Prostate gland (tissue), 2 donors: ENCODE results near the gene C11orf71. TPM values are rescaled to one million over a fixed set of nuclear protein-coding genes. Genes with fewer than 3 reads are reported as not detected.

ENCODE experiments used
- DNase-seq: peaks from one replicate; pipeline ENCODE4 v3.0.0-alpha.2; 2019; ENCODE audit warnings: low spot score
- H3K27ac ChIP-seq, 2 donors: fragments of 200-600 bp; sonication (generic); 2 replicates each; pipeline ENCODE4 v1.5.1; 2017 to 2019
- H3K27me3 ChIP-seq: fragments of 200-600 bp; sonication (generic); replicated peaks from 2 replicates; pipeline ENCODE4 v1.5.1; 2019; ENCODE audit not compliant: insufficient read depth
- H3K36me3 ChIP-seq, 2 donors: fragments of 200-600 bp; sonication (generic); 1 replicate in 1 of 2; 2 replicates in 1 of 2; pipeline versions ENCODE4 v1.5.1 to v1.8.1; 2017 to 2019
- H3K4me1 ChIP-seq: fragments of 200-600 bp; sonication (generic); replicated peaks from 2 replicates; pipeline ENCODE4 v1.5.1; 2019
- H3K4me3 ChIP-seq, 2 donors: fragments of 200-600 bp; sonication (generic); 2 replicates each; pipeline ENCODE4 v1.5.1; 2017 to 2019
- H3K9me3 ChIP-seq: fragments of 200-600 bp; sonication (generic); 2 replicates; pipeline ENCODE4 v1.5.1; 2017
- POLR2A ChIP-seq: fragments of 450-650 bp; IDR thresholded peaks from one replicate; pipeline ENCODE4 v1.6.1; 2016; ENCODE audit warnings: antibody characterized with exemption, mild to moderate bottlenecking
- POLR2AphosphoS5 ChIP-seq: sonication (generic); formaldehyde crosslinking; IDR thresholded peaks from one replicate; pipeline ENCODE4 v1.6.1; 2017; ENCODE audit warnings: antibody characterized with exemption
- WGBS: methylation state at CpG from one replicate; pipeline ENCODE4 v1.1.5; 2018; 5-methylcytosine and 5-hydroxymethylcytosine counted together
- intact Hi-C: fragments of 100-400 bp; cut with DNase I; formaldehyde crosslinking; loops from one replicate; pipeline ENCODE4 v1.14.2; 2022
- total RNA-seq, 2 donors: library from RNA; depleted of rRNA; stranded (reverse); fragments of >200 nt; gene quantifications; one replicate each; pipeline ENCODE4 v1.1.0, GENCODE V29; 2016
- TF ChIP-seq, protein P1 (sequence below), 4 experiments: fragments of 200-600 bp in 2 of 4; fragments of 450-650 bp in 2 of 4; sonication (generic) in 2 of 4; IDR thresholded peaks; 1 replicate in 3 of 4; 2 replicates in 1 of 4; pipeline ENCODE4 v1.5.1; 2016 to 2019; ENCODE audit warnings: antibody characterized with exemption in 4 of 4, mild to moderate bottlenecking in 2 of 4, moderate library complexity in 2 of 4

C11orf71 gene
- total RNA-seq, 2 donors from 2014 or later: 14.4 to 15.3 TPM

DNA sequence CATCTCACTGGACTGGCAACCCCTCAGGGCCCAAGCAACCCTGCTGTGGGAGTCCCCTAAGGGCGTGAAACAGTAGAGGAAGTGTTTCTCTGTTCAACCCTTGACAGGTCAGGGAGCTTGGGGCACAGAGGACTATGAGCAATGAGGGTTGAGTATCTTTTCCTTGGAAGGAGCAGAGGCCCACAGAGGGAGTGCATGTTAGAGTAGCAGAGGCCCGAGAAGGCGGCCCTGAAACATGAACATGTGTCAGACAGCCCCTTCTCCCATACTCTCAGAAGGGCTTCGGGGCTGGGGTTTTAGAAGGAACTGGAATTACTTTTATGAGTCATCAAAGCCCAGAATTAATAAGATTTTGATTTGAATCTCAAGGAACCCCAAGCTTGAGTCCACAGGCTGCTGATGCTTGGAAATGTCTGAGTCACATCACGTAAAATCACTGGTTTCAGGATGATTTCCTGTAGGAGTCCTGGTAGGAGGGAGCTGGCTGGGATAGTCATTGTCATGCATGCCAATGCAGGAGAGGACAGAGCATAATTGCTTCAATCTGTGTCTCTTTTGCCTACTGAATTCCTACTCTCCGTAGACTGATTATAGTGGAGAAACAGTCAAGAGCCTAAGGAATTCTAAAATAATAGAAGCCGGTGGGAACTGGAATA, 22.6 kb downstream of the C11orf71 start:
- Histone ChIP-seq H3K4me3 (no peak overlapping the region), H3K27me3 (no peaks in the 10 kb centered on the region), H3K36me3 (no peaks in the 10 kb centered on the region), H3K9me3 (no peaks in the 10 kb centered on the region), H3K27ac (no peak overlapping the region), H3K4me1 (no peaks in the 10 kb centered on the region)
- 82% methylated on average over 7 of the region's 7 CpGs for WGBS
- TF ChIP-seq POLR2AphosphoS5: no peak
- TF ChIP-seq, protein P1, sequence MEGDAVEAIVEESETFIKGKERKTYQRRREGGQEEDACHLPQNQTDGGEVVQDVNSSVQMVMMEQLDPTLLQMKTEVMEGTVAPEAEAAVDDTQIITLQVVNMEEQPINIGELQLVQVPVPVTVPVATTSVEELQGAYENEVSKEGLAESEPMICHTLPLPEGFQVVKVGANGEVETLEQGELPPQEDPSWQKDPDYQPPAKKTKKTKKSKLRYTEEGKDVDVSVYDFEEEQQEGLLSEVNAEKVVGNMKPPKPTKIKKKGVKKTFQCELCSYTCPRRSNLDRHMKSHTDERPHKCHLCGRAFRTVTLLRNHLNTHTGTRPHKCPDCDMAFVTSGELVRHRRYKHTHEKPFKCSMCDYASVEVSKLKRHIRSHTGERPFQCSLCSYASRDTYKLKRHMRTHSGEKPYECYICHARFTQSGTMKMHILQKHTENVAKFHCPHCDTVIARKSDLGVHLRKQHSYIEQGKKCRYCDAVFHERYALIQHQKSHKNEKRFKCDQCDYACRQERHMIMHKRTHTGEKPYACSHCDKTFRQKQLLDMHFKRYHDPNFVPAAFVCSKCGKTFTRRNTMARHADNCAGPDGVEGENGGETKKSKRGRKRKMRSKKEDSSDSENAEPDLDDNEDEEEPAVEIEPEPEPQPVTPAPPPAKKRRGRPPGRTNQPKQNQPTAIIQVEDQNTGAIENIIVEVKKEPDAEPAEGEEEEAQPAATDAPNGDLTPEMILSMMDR (IDR thresholded peaks at IDR 0.05): no peak
- no peak for TF ChIP-seq POLR2A
- no peak for DNase-seq
- intact Hi-C loops: no loop called here

DNA sequence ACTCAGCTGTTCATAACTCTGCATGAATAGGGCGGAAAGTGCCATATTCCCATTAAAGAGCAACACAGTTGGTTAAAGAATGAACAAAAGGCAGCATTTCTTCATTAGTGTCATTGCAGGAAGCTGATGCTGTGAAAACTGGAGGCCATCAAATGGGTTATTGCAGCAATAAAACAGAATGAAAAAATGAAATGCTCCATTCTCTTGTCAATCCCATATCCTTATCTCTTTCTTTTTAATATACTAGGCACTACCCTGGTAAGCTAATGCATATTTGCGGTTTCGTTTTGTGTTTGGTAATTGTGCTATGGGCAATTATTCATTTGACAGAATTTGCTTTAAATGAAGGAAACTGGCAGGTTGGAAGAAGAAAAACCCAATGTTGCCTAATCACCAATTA, 25.3 kb downstream of the C11orf71 start:
- TF ChIP-seq POLR2A (no peak), POLR2AphosphoS5 (no peak)
- TF ChIP-seq, protein P1 (IDR thresholded peaks at IDR 0.05): no peak
- H3K9me3 ChIP-seq: no peaks in the 10 kb centered on the region
- DNase-seq: no peak
- H3K4me3 ChIP-seq: no peak overlapping the region
- H3K4me1 ChIP-seq: no peaks in the 10 kb centered on the region
- no peak overlapping the region for H3K27ac ChIP-seq
- intact Hi-C loops: no loop called here
- H3K27me3 ChIP-seq: no peaks in the 10 kb centered on the region
- 89% methylated on average over 3 of the region's 3 CpGs for WGBS
- no peaks in the 10 kb centered on the region for H3K36me3 ChIP-seq

DNA sequence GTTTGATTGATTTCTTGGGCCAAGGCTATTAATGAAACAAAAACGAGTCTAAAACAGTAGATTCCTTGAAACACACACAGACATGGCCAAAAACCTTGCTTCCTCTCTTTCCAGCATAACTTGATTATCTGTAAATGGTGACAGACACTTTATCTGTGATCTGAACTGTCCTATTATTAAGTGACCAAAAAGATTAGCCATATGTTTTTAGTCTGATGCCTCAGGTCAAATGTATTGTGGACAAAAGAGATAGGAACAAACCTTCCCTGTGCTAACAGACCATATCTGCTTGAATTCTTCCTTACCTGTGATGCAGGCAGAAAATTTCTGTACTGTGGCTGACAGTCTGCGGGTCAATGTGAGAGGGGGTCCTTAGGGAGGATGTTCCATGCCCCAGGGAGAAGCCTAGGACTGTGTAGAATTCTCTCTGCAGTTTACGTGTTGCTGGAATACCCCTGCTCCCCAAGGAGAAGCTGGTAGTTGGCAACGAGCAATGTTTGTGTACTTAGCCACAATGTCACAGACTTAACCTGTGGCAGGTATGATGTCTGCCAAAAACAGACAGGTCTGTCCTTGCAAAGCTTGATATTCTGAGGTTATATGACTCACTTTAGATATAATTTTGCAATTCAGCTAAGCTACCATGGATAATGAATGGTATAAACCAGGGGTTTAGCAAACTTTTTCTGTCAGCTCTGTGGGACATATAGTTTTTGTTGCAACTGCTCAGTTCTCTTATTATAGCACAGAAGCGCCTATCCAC, 31.2 kb downstream of the C11orf71 start:
- 49% methylated on average over 5 of the region's 5 CpGs for WGBS
- Histone ChIP-seq H3K27ac (no peak overlapping the region), H3K27me3 (no peaks in the 10 kb centered on the region), H3K4me1 (no peaks in the 10 kb centered on the region), H3K9me3 (no peaks in the 10 kb centered on the region), H3K4me3 (no peak overlapping the region), H3K36me3 (no peaks in the 10 kb centered on the region)
- TF ChIP-seq, protein P1 (IDR thresholded peaks at IDR 0.05): no peak
- TF ChIP-seq POLR2A (no peak), POLR2AphosphoS5 (no peak)
- intact Hi-C loops: no loop called here
- DNase-seq: peak; percentile 8

DNA sequence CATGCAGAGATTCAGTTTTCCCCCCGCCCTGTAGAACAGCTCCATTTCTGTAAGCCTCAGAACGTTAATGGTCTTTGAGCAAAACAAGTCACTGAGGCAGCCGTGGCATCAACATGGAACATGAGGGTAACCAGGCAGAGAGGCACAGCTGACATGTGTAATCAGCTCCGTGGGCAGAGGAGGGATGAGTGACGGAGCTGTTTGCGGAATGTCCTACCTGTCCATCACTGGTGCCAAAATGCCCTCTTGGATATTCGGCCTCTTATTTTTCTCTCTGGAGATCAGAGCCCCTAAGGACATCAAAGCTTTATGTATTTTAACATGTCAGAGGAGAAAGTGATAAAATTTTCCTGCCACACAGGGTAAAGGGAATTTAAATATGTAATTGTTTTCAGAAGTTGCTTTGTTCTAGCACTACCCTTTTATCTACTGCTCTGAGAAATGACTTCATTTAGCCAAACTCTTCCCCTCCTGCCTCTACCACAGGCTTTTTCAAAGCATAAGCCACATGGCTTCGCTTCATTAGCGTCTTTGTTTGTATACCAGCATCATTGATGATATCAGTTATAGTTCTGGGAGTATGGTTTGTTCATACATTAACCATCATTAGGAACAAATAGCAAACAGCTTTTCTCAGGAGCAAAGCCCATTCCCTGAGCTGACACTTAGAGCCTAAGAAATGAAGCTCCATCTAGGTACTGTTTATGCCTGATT, 32.9 kb downstream of the C11orf71 start:
- intact Hi-C loops: no loop called here
- no peak overlapping the region for H3K27ac ChIP-seq
- no peaks in the 10 kb centered on the region for H3K27me3 ChIP-seq
- H3K4me3 ChIP-seq: no peak overlapping the region
- H3K36me3 ChIP-seq: no peaks in the 10 kb centered on the region
- DNase-seq: no peak
- 79% methylated on average over 9 of the region's 9 CpGs for WGBS
- H3K4me1 ChIP-seq: no peaks in the 10 kb centered on the region
- H3K9me3 ChIP-seq: no peaks in the 10 kb centered on the region
- TF ChIP-seq, protein P1 (IDR thresholded peaks at IDR 0.05): no peak
- TF ChIP-seq POLR2AphosphoS5: no peak
- no peak for TF ChIP-seq POLR2A
